ENCODE results near the gene SUPT16H.

SUPT16H gene

DNA sequence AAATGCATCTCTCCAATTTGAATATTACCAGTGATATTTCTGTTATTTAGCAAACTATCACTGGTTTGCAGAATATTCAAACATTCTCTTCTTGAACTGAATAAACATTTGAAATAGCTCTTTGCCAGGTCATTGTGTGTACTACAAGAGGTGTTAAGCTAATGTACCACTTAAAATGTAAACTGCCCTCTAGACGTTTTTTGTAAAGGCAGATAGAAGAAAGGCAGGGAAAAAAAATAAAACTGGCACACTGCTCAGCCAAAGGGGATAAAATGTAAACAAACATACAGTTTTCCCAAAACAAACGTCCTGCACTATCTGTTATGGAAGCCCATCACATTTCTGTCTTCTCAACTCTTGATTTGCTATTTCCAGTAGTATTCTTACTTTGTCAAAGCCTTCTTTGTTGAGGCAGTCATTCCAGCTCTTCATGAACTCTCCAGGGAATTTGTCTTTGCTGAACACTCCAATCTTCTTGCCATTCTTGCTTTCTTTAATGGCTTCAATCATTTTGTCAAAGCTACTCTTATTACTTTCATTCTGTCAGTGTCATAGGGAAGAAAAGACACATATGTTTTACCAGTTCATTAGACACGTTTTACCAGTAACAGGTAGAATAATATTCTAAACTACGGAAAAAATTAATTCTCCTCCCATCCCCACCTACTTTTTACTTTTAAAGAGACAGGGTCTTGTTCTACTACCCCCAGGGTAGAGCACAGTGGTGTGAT, 13.7 kb downstream of the SUPT16H start:
- no peaks in the 10 kb centered on the region for H3K4me1 ChIP-seq
- H3K4me2 ChIP-seq (ENCODE audit: low read length): no peak overlapping the region
- no peaks in the 10 kb centered on the region for H3K27me3 ChIP-seq (ENCODE audit: control insufficient read depth, insufficient read depth, low read length)
- peaks cover 21% of the 10 kb centered on the region for H3K79me2 ChIP-seq
- H3K9ac ChIP-seq: no peak overlapping the region
- no peak overlapping the region for H2AFZ ChIP-seq
- H3K4me3 ChIP-seq (ENCODE audit: low read depth, low read length): no peak overlapping the region
- TF ChIP-seq, protein P1, sequence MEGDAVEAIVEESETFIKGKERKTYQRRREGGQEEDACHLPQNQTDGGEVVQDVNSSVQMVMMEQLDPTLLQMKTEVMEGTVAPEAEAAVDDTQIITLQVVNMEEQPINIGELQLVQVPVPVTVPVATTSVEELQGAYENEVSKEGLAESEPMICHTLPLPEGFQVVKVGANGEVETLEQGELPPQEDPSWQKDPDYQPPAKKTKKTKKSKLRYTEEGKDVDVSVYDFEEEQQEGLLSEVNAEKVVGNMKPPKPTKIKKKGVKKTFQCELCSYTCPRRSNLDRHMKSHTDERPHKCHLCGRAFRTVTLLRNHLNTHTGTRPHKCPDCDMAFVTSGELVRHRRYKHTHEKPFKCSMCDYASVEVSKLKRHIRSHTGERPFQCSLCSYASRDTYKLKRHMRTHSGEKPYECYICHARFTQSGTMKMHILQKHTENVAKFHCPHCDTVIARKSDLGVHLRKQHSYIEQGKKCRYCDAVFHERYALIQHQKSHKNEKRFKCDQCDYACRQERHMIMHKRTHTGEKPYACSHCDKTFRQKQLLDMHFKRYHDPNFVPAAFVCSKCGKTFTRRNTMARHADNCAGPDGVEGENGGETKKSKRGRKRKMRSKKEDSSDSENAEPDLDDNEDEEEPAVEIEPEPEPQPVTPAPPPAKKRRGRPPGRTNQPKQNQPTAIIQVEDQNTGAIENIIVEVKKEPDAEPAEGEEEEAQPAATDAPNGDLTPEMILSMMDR (IDR thresholded peaks at IDR 0.05): no peak
- H3K27ac ChIP-seq: no peak overlapping the region
- no peaks in the 10 kb centered on the region for H3K9me3 ChIP-seq (ENCODE audit: control insufficient read depth, low read length)
- H3K36me3 ChIP-seq (ENCODE audit: control insufficient read depth, insufficient read depth, low read length): no peaks in the 10 kb centered on the region

DNA sequence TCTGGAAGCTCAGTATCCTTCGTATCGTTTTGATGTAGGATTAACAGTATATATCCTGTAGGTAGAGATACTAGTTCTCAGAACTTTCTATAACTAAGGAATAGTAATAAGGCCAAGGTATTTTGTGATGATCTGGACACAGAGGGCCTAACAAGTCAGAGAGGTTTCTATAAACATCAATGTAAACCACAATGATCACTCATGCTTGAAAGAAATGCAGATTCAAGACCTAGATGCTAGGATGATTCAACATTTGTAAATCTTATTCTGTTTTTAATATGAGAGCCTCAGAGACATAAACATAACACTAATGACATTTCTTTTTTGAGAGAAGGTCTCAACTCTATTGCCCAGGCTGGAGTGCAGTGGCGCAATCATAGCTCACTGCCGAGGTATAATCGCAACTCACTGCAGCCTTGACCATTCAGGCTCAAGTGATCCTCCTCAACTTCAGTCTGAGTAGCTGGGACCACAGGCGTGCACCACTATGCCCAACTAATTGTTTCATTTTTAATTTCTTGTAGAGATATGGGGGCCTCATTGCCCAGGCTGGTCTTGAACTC, 16.2 kb downstream of the SUPT16H start:
- no peaks in the 10 kb centered on the region for H3K9me3 ChIP-seq (ENCODE audit: control insufficient read depth, low read length)
- peaks cover 9% of the 10 kb centered on the region for H3K79me2 ChIP-seq
- H3K4me3 ChIP-seq (ENCODE audit: low read depth, low read length): no peak overlapping the region
- no peak overlapping the region for H2AFZ ChIP-seq
- H3K4me2 ChIP-seq (ENCODE audit: low read length): no peak overlapping the region
- no peaks in the 10 kb centered on the region for H3K27me3 ChIP-seq (ENCODE audit: control insufficient read depth, insufficient read depth, low read length)
- TF ChIP-seq, protein P1 (IDR thresholded peaks at IDR 0.05): no peak
- no peak overlapping the region for H3K9ac ChIP-seq
- H3K27ac ChIP-seq: no peak overlapping the region
- no peaks in the 10 kb centered on the region for H3K36me3 ChIP-seq (ENCODE audit: control insufficient read depth, insufficient read depth, low read length)
- no peaks in the 10 kb centered on the region for H3K4me1 ChIP-seq

DNA sequence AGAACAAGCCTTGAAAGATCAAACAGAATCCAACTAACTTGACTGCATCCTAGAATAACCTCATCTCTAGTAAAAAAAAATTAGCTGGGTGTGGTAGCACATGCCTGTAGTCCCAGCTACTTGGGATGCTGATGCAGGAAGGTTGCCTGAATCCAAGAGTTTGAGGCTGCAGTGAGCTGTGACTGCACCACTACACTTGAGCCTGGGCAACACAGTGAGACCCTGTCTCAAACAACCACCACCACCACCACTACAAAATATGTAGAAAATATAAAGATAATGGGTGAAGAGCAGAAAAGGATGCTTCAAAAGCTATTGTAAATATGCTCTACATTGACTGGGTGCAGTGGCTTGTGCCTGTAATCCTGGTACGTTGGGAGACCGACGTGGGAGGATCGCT, 27.3 kb downstream of the SUPT16H start:
- Histone ChIP-seq H3K36me3 (ENCODE audit: control insufficient read depth, insufficient read depth, low read length) (no peaks in the 10 kb centered on the region), H3K79me2 (no peaks in the 10 kb centered on the region), H3K27me3 (ENCODE audit: control insufficient read depth, insufficient read depth, low read length) (no peaks in the 10 kb centered on the region), H3K27ac (no peak overlapping the region), H3K9me3 (ENCODE audit: control insufficient read depth, low read length) (no peaks in the 10 kb centered on the region), H3K4me2 (ENCODE audit: low read length) (no peak overlapping the region), H2AFZ (no peak overlapping the region), H3K4me3 (ENCODE audit: low read depth, low read length) (no peak overlapping the region), H3K4me1 (no peaks in the 10 kb centered on the region), H3K9ac (no peak overlapping the region)
- TF ChIP-seq, protein P1 (IDR thresholded peaks at IDR 0.05): no peak

DNA sequence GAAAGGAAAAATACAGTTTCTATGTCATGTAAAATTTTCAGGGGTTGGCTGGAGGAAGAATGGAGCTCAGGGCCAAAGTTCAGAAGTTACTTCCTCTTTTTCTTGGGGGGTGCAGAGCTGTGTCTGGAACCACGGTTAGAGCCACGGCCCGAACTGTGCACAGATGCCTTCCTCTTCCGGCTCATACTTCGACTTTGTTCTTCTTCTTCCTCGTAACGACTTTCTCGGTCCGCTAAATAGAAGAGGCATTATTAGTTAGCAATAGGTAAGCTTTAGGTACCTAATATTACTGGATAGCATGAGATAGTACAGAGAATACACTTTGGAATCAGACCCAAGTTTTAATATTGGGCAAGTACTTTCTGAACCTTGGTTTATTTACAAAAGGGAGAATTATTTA, 31.2 kb downstream of the SUPT16H start:
- Histone ChIP-seq H3K9me3 (ENCODE audit: control insufficient read depth, low read length) (no peaks in the 10 kb centered on the region), H3K4me3 (ENCODE audit: low read depth, low read length) (no peak overlapping the region), H2AFZ (no peak overlapping the region), H3K4me2 (ENCODE audit: low read length) (no peak overlapping the region), H3K9ac (no peak overlapping the region), H3K79me2 (no peaks in the 10 kb centered on the region), H3K27ac (no peak overlapping the region), H3K36me3 (ENCODE audit: control insufficient read depth, insufficient read depth, low read length) (no peaks in the 10 kb centered on the region), H3K27me3 (ENCODE audit: control insufficient read depth, insufficient read depth, low read length) (no peaks in the 10 kb centered on the region), H3K4me1 (no peaks in the 10 kb centered on the region)
- TF ChIP-seq, protein P1 (IDR thresholded peaks at IDR 0.05): no peak

DNA sequence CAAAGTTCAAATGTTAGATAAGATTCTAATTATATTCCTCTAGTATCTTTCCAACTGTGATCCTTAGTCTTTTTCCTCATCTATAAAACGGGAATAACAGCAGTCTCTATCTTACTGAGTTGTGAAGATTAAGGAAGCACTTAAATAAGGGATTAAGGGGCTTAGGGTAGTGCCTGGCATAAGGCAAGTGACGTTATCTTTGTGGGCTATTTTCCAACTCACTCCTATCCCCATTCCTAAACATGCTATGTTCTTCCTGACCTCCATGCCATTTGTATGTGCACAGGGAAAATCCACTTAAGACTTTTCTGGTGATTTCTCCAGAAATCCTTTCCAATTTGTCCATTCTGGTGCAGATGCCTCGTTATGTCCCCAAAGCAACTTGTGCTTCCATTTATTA, 33.3 kb downstream of the SUPT16H start:
- Histone ChIP-seq H3K4me1 (no peaks in the 10 kb centered on the region), H2AFZ (no peak overlapping the region), H3K9me3 (ENCODE audit: control insufficient read depth, low read length) (no peaks in the 10 kb centered on the region), H3K4me2 (ENCODE audit: low read length) (no peak overlapping the region), H3K27me3 (ENCODE audit: control insufficient read depth, insufficient read depth, low read length) (no peaks in the 10 kb centered on the region), H3K79me2 (no peaks in the 10 kb centered on the region), H3K4me3 (ENCODE audit: low read depth, low read length) (no peak overlapping the region), H3K36me3 (ENCODE audit: control insufficient read depth, insufficient read depth, low read length) (no peaks in the 10 kb centered on the region), H3K9ac (no peak overlapping the region), H3K27ac (no peak overlapping the region)
- TF ChIP-seq, protein P1 (IDR thresholded peaks at IDR 0.05): no peak
